Measurements from ENCODE around the gene UBE2J1.

Gene UBE2J1

DNA sequence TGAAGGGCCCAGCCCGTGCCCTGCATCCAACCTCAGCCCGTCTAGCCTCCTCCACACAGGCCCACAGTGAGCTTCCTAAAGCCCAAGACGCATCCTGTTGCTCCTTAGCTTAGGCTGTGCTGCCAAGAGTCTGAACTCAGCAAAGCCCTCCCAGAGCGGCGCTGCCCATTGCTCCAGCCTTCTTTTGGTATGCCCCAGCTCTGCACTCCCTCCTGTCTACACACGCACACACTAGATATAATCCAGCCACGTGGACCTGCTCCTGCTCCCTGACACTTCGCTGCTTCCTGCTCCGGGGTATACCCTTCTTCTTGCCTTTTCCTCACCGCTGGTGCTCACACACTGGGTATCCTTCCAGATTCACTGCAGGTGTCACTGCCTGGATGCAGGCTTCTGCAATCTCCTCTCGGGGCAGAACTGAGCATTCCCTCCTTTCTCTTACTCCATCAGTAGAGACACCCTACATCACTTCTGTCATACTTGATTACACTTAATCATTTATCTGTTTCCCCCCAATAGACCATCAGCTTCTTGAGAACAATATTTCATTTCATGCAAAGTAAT is 61.2 kb downstream of the UBE2J1 start:
- DNase-seq, result no peak

DNA sequence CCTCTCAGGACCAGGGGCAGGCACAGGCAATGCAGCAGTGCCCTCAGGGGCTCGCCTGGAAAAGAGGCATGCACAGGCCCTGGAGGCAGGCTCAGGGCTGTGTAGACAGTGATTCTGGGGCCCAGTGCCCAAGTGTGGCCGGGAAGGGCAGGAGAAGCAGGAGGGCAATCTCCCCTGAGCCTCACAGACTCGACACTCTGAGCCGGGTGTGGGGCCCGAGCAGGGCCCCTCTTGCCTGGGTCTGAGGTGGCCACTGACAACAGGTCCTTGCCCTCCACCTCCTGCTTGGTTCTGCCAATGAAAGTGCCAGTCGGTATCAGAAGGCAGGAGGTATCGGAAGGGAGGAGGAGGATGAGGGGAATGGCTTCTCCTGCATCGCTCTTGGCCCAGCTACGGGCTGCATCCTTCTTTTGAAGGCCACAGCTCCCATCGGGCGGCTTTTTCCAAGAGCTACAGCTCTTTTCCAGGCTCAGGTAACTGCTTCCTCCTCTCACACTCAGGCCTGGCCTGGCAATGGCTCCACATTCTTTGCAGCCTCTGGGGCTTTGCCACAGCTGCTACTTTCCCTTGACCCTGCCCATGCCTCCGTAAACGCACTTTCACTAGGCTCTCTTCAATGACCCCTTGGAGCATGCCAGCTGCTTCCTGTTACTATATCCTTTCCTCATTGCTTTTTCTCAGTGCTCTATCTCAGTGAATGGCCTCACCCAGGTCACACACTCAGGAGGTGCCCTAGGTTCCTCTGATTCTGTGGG is 61.9 kb downstream of the UBE2J1 start:
- DNase-seq, result no peak

DNA sequence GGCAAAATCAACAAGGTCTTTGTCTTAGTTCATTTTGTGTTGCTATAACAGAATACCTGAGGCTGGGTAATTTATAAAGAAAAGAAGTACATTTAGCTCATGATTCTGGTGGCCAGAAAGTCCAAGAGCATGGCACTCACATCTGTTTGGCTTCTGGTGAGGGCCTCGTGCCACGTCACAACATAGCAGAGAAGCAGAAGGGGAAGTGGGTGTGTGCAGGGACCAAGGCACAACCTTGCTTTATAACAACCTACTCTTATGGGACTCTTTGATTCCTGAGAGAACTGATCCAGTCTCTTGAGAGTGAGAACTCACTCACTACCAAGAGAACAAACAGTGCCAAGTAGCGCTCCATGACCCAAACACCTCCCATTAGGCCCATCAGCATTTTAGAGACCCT is 62.8 kb downstream of the UBE2J1 start:
- no peak for DNase-seq

DNA sequence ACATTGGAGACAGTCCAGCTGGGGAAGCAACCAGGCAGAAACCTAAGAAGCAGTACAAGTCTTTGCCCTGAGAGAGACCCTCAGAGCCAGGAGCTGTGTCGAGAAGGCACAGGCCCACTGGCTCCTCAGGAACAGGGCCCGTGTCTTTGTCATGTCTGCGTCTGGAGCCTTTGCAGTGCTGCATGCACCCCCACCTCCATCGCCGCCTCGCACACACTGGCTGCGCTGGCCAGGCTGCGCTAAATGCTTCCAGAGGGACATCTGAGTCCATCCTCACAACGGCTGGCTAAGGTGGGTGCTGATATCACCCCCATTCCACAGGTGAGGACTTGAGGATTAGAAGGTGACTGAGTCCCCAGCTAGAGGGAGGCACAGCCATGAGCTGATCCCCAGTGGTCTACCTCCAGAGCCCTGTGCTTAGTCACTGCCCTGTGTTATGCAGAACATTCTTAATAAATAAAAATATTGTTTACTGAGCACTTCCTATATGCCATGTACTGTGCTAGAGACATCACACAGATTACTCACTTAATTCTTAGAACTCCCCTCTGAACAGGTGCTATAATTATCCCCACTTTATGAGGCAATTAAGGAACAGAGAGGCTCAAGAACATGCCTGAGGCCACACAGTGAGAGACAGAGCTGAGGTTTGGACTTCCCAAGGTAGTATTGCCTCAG is 65.0 kb downstream of the UBE2J1 start:
- no peak for DNase-seq

DNA sequence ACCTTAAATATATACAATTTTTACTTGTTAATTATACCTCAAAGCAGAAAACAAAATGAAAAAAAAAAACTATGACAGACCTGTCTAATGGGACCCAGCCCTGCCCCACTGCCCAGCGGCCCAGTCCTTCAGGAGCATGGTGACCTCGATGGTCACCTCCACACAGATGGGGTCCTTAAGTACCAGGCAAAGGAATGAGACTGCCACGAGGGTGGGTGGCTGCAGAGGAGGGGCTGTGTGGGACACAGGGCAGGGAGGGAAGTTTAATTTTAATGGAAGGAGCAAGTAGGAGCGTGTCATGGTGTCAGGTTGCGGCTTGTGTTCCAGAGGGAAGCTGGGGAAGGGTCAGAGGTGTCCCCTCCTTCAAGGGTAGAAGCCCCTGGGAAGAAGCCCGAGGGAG is 66.0 kb downstream of the UBE2J1 start:
- DNase-seq, result no peak

DNA sequence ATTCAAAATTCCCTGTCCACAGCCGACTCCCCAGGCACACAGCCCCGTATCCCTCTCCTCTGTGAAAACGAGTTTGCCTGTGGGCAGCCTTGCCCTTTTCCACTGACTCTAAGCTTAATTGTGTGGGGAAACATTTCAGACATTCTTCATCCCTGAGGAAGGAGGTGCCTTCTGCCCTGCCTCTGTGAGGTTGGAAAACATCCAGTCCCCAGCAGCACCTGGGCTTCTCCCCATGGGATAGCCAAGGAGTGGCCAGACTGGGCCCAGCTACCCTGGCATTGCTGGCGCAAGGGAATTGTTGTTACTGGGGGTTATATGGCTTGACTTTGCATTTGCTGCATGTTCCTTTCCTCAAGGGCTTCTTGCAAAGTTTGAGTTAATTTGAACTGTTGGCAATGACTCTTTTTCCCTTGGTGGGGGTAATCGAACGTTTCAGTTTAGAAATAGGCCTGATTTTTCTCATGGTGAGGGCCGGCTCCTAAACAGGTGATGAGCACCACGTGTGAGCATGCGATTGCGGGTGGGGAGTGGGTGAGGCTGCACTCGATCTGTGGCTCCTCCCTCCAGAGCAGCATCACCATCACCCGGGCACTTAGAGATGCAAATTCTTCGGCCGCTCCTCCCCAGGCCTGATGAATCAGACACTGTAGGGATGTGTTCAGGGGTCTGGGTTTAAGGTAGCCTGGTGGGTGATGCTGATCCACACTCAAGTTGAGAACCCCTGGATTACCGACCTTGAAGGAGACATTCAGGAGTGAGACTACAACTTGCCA is 67.4 kb downstream of the UBE2J1 start:
- no peak for DNase-seq

DNA sequence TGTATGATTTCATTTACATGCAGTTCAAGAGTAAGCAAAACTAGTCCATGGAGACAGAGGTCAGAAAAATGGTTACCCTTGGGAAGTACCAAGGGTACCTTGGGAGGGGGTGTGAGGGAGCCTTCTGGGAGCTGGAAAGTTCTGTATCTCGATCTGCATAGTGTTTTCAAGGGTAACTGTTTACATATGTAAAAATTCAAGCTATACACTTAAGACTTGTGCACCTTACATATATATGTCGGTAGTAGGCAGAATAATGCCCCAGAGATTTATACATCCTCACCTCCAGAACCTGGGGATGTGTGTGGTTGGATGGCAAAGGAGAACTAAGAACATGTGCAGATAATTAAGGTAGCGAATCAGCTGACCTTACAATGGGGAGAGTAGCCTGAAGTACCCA is 68.4 kb downstream of the UBE2J1 start:
- no peak for DNase-seq

DNA sequence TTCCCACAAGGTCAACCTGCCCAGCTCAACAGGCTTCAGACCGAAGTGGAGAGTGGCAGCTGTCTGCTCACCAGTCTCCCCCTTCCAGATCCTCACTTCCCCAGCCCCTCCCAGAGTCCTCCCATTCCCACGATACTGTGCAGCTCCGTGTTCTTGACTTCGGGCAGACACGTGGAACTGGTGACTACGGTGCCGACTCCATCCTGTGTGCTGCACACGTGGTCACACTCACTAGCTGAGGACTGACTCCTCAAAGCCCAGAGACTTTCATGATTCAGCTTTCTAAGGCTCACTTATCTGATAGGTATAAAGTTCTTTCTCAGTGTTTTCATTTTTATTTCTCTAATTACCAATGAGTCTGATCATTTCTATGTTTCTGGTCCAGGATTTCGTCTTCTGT is 69.8 kb downstream of the UBE2J1 start:
- no peak for DNase-seq

DNA sequence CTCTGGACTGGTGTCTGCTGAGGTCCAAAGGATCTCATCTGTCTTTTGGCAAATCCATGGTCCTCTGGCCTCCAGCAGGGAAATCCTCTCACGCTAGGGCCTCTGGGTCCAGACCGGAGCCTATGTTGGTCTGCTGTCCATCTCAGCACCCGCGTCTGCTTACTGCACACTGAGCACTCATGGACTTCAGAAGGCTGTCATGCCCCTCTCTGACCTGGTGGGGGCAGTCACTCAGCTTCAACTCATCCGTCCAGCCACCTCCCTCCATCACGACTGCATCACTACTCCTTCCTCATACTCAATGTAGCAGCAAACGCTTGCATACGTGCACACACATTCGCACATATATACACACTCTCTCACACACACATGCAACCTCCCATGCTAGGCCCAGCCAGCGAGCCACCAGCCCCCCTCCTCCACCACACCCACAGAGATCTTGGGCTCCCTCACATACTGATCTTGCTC is 70.7 kb downstream of the UBE2J1 start:
- no peak for DNase-seq

DNA sequence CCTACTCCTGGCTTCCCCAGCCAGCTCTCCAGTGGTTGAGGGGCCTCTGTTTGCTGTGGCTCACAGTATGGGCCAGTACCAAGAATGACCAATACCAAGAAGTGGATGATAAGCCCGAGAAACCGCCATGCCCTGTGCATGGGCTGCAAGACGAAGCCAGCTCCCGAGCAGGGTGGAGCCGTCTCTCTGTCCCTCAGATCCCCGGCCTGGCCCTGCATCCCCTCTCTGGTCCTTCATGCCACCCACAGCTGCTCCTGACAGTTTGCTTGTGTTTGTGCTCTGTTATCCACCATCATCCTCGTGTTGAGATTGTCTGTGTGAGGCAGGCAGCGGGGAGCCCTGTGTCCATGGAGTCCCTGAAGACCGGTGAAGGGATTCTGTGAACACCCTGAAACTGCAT is 73.6 kb downstream of the UBE2J1 start:
- no peak for DNase-seq

Data from amygdala (tissue), 56 donors.